Testis (tissue), 3 donors: ENCODE results near the gene ZMIZ1. TPM values are rescaled to one million over a fixed set of nuclear protein-coding genes. Genes with fewer than 3 reads are reported as not detected.

Experiments used
- DNase-seq: peaks from one replicate; pipeline ENCODE4 v3.0.0-alpha.2; 2019
- H3K27ac ChIP-seq, 2 donors: fragments of 200-600 bp; sonication (generic); one replicate each; pipeline ENCODE4 v1.5.1; 2019
- H3K27me3 ChIP-seq: fragments of 200-600 bp; sonication (generic); one replicate; pipeline ENCODE4 v1.5.1; 2019
- H3K36me3 ChIP-seq: fragments of 200-600 bp; sonication (generic); one replicate; pipeline ENCODE4 v1.5.1; 2017; ENCODE audit warnings: low read depth; ENCODE audit errors: missing control alignments
- H3K4me1 ChIP-seq: fragments of 200-600 bp; sonication (generic); one replicate; pipeline ENCODE4 v1.5.1; 2019
- H3K4me3 ChIP-seq, 2 donors: fragments of 200-600 bp; sonication (generic); one replicate each; pipeline ENCODE4 v1.5.1; 2017 to 2019
- H3K9me3 ChIP-seq: fragments of 200-600 bp; sonication (generic); one replicate; pipeline ENCODE4 v1.5.1; 2017
- CTCF ChIP-seq, 3 experiments: fragments of 450-650 bp in 2 of 3; fragments of 200-600 bp in 1 of 3; sonication (generic) in 1 of 3; IDR thresholded peaks; one replicate each; pipeline ENCODE4 v1.5.1; 2016 to 2019; ENCODE audit warnings: antibody characterized with exemption in 3 of 3, mild to moderate bottlenecking in 2 of 3, moderate library complexity in 1 of 3
- POLR2A ChIP-seq: fragments of 450-650 bp; IDR thresholded peaks from one replicate; pipeline ENCODE4 v1.6.1; 2017; ENCODE audit warnings: antibody characterized with exemption, mild to moderate bottlenecking, moderate library complexity
- WGBS, 2 donors: methylation state at CpG; one replicate each; pipeline ENCODE4 v1.1.5; 2018; 5-methylcytosine and 5-hydroxymethylcytosine counted together
- intact Hi-C: fragments of 100-400 bp; cut with DNase I; formaldehyde crosslinking; loops from one replicate; pipeline ENCODE4 v1.15.1; 2023; ENCODE audit warnings: low total_unique reads
- polyA plus RNA-seq: library from polyadenylated mRNA; stranded (reverse); fragments of 350-450 nt; fragmentation: Illumina TruSeq; extraction: RNeasy Lipid Tissue Mini Kit (QIAGEN cat#74804); gene quantifications from one replicate; pipeline ENCODE4 v1.2.3, GENCODE V29; 2014; ENCODE audit warnings: low read depth, low replicate concordance; ENCODE audit not compliant: insufficient read depth
- total RNA-seq, 2 donors: library from RNA; depleted of rRNA; stranded (reverse); fragments of >200 nt; gene quantifications; one replicate each; pipeline ENCODE4 v1.2.3, GENCODE V29; 2016

ZMIZ1 gene
- total and polyA plus RNA-seq, 3 donors from 2014 or later, result 15.2 to 22.0 (median 18.8) TPM

- H3K27ac ChIP-seq, result no peak overlapping the region
Observed at GRCh38 chr10:79235765-79236432, 167.1 kb downstream of the ZMIZ1 start.

GRCh38 chr10:79236433-79236765, 167.6 kb downstream of the ZMIZ1 start:
- TF ChIP-seq POLR2A (no peak), CTCF (IDR thresholded peaks at IDR 0.05) (no peak)
- Histone ChIP-seq H3K4me3 (no peak overlapping the region), H3K27me3 (no peaks in the 10 kb centered on the region), H3K36me3 (no peaks in the 10 kb centered on the region), H3K9me3 (no peaks in the 10 kb centered on the region), H3K4me1 (peaks cover 2% of the 10 kb centered on the region), H3K27ac (no peak overlapping the region)
- DNase-seq, result no peak
- WGBS, 2 donors, result 72 to 95% methylated on average over 9 of the region's 9 CpGs
- intact Hi-C loops, result no loop called here

More at GRCh38 chr10:79235765-79236432, 167.1 kb downstream of the ZMIZ1 start:
- H3K36me3 ChIP-seq, result no peaks in the 10 kb centered on the region
- no peaks in the 10 kb centered on the region for H3K4me1 ChIP-seq
- H3K9me3 ChIP-seq, result no peaks in the 10 kb centered on the region
- WGBS, 2 donors, result 80 to 86% methylated on average over 8 to 10 of the region's 10 CpGs
- no peak for DNase-seq
- intact Hi-C loops, result no loop called here
- H3K4me3 ChIP-seq, result no peak overlapping the region
- H3K27me3 ChIP-seq, result no peaks in the 10 kb centered on the region
- TF ChIP-seq CTCF (IDR thresholded peaks at IDR 0.05) (no peak), POLR2A (no peak)

- no peaks in the 10 kb centered on the region for H3K36me3 ChIP-seq
- no peaks in the 10 kb centered on the region for H3K9me3 ChIP-seq
- intact Hi-C loops, result no loop called here
- peaks cover 8% of the 10 kb centered on the region for H3K4me1 ChIP-seq
- WGBS, 2 donors, result 76 to 78% methylated on average over 11 to 12 of the region's 12 CpGs
- TF ChIP-seq POLR2A, result no peak
- DNase-seq, result no peak
- H3K27ac ChIP-seq, result no peak overlapping the region
- H3K27me3 ChIP-seq, result no peaks in the 10 kb centered on the region
- H3K4me3 ChIP-seq, result no peak overlapping the region
Observed at GRCh38 chr10:79237454-79238157, 168.8 kb downstream of the ZMIZ1 start.

GRCh38 chr10:79238158-79238520, 169.4 kb downstream of the ZMIZ1 start:
- Histone ChIP-seq H3K4me3 (no peak overlapping the region), H3K36me3 (no peaks in the 10 kb centered on the region), H3K27me3 (no peaks in the 10 kb centered on the region), H3K9me3 (no peaks in the 10 kb centered on the region), H3K4me1 (peaks cover 8% of the 10 kb centered on the region), H3K27ac (no peak overlapping the region)
- 66 to 69% methylated on average over 6 of the region's 6 CpGs for WGBS, 2 donors
- intact Hi-C loops, result no loop called here
- DNase-seq, result no peak
- no peak for TF ChIP-seq POLR2A
- TF ChIP-seq CTCF (IDR thresholded peaks at IDR 0.05), result no peak

- H3K27ac ChIP-seq, result no peak overlapping the region
- H3K4me3 ChIP-seq, result no peak overlapping the region
- intact Hi-C loops, result no loop called here
- TF ChIP-seq CTCF (IDR thresholded peaks at IDR 0.05), result no peak
- no peak for TF ChIP-seq POLR2A
- WGBS, 2 donors, result 76 to 82% methylated on average over 2 of the region's 2 CpGs
- H3K36me3 ChIP-seq, result no peaks in the 10 kb centered on the region
- no peak for DNase-seq
- no peaks in the 10 kb centered on the region for H3K9me3 ChIP-seq
- no peaks in the 10 kb centered on the region for H3K27me3 ChIP-seq
- peaks cover 8% of the 10 kb centered on the region for H3K4me1 ChIP-seq
Observed at GRCh38 chr10:79238606-79239005, 169.8 kb downstream of the ZMIZ1 start.
